Right cardiac atrium (tissue), 5 donors: ENCODE measurements around the gene GBA3. TPM values are rescaled to one million over a fixed set of nuclear protein-coding genes. Genes with fewer than 3 reads are reported as not detected.

Experiments used
- ATAC-seq, 2 donors: fragments of 200-7000 bp; cut with Tn5 transposase; one replicate each; pipeline versions ENCODE4 v1.8.0 to v1.9.1; 2020; ENCODE audit warnings: moderate library complexity in 2 of 2, mild to moderate bottlenecking in 1 of 2
- DNase-seq, 3 donors: peaks; one replicate each; pipeline ENCODE4 v3.0.0-alpha.2; 2020
- H3K27ac ChIP-seq: one replicate; pipeline ENCODE4 v1.5.1; 2013; ENCODE audit warnings: mild to moderate bottlenecking, low read length, control low read depth, moderate library complexity
- H3K27me3 ChIP-seq: one replicate; pipeline ENCODE4 v1.6.1; 2013; ENCODE audit not compliant: control insufficient read depth, insufficient read depth
- H3K4me1 ChIP-seq: one replicate; pipeline ENCODE4 v1.6.1; 2013; ENCODE audit warnings: low read length; ENCODE audit not compliant: control insufficient read depth, insufficient read depth
- H3K4me3 ChIP-seq: one replicate; pipeline ENCODE4 v1.5.1; 2013; ENCODE audit warnings: low read length, control low read depth
- H3K9me3 ChIP-seq: one replicate; pipeline ENCODE4 v1.6.1; 2013; ENCODE audit warnings: low read length; ENCODE audit not compliant: control insufficient read depth
- WGBS: extraction: QIAGEN DNeasy Blood & Tissue Kit; methylation state at CpG from one replicate; pipeline ENCODE4 v1.1.7; 2013; 5-methylcytosine and 5-hydroxymethylcytosine counted together
- intact Hi-C, 4 donors: fragments of 100-400 bp; cut with DNase I; formaldehyde crosslinking; loops; one replicate each; pipeline versions ENCODE4 v1.11.0 to v1.14.0; 2022 to 2023
- polyA plus RNA-seq: library from polyadenylated mRNA; stranded (reverse); fragments of 200-250 nt; gene quantifications from one replicate; pipeline ENCODE4 v1.2.3, GENCODE V29; 2013
- total RNA-seq, 4 donors: library from RNA; stranded (reverse); fragmentation: NEBNext Ultra II Directional; extraction: Animal tissue kit (Norgen Biotek cat#: 25700); gene quantifications; one replicate each; pipeline ENCODE4 v1.2.1, GENCODE V29; 2021
- donor health status: healthy with polysubstance abuse.
- donor health status: DM: no; HTN: yes; CAD: no.
- donor health status: DM: no; HTN: no; CAD: no.
- donor health status: DM: no; HTN: yes; CAD: no; lungs with severe emphysema.
- donor health status: DM: yes; HTN: yes; CAD: no.

GBA3 gene
- total and polyA plus RNA-seq, 5 donors = not detected

DNA sequence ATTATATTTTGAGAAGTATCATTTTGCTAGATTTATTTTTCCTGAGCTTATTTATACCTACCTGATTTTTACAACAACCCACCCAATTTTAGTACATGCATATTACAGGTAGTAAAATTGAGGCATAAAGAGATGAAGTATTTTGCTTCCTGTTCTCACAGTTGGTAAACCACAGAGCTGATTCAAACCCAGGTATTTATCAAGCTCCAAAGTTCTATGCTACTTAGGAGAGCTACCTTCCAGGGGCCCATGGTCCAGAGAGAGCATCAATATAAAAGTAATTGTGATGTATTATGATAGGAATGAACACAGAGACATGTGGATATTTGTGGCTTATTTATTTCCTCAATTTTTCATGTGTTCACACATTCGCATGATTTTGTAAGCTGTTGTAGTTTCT lies 20.2 kb upstream of the GBA3 start:
- intact Hi-C loops = no loop called here
- no peak for ATAC-seq
- WGBS = 84% methylated on average over 1 of the region's 1 CpG

DNA sequence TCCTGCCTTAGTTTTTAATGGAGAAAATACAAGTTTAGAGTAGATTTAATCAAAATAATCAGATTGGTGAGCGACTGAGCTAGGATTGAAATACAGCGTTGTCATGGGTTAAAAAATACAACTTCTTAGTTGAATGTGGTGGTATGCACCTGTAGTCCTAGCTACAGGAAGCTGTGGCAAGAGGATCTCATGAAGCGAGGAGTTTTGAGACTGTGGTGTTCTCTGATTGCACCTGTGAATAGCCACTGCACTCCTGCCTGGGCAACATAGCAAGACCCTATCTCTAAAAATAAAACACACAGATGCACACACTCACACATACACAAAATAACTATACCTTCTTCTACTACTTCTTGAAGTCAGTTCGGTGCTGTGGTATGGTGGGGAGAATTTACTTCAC lies 19.8 kb upstream of the GBA3 start:
- WGBS = 91% methylated on average over 4 of the region's 4 CpGs
- no peaks in the 10 kb centered on the region for H3K9me3 ChIP-seq
- H3K27me3 ChIP-seq = no peaks in the 10 kb centered on the region
- intact Hi-C loops = no loop called here
- no peak overlapping the region for H3K27ac ChIP-seq
- no peak overlapping the region for H3K4me3 ChIP-seq
- no peak for DNase-seq
- H3K4me1 ChIP-seq = no peaks in the 10 kb centered on the region
- no peak for ATAC-seq

More for the DNA sequence above, 20.2 kb upstream of the GBA3 start:
- Histone ChIP-seq H3K27ac (no peak overlapping the region), H3K9me3 (no peaks in the 10 kb centered on the region), H3K27me3 (no peaks in the 10 kb centered on the region), H3K4me3 (no peak overlapping the region), H3K4me1 (no peaks in the 10 kb centered on the region)
- DNase-seq = no peak

- H3K27me3 ChIP-seq = no peaks in the 10 kb centered on the region
- no peaks in the 10 kb centered on the region for H3K9me3 ChIP-seq
- no peak for ATAC-seq
- no peak overlapping the region for H3K4me3 ChIP-seq
- H3K27ac ChIP-seq = no peak overlapping the region
- 93% methylated on average over 1 of the region's 1 CpG for WGBS
- no peaks in the 10 kb centered on the region for H3K4me1 ChIP-seq
- intact Hi-C loops = no loop called here
- no peak for DNase-seq
Observed at GRCh38 chr4:22674700-22675099, 18.0 kb upstream of the GBA3 start.

GRCh38 chr4:22676063-22676462 lies 16.7 kb upstream of the GBA3 start:
- ATAC-seq (no peak), DNase-seq (no peak)
- H3K4me1 ChIP-seq = no peaks in the 10 kb centered on the region
- no peaks in the 10 kb centered on the region for H3K9me3 ChIP-seq
- H3K4me3 ChIP-seq = no peak overlapping the region
- WGBS = 98% methylated on average over 1 of the region's 1 CpG
- intact Hi-C loops = no loop called here
- H3K27me3 ChIP-seq = no peaks in the 10 kb centered on the region
- H3K27ac ChIP-seq = no peak overlapping the region

DNA sequence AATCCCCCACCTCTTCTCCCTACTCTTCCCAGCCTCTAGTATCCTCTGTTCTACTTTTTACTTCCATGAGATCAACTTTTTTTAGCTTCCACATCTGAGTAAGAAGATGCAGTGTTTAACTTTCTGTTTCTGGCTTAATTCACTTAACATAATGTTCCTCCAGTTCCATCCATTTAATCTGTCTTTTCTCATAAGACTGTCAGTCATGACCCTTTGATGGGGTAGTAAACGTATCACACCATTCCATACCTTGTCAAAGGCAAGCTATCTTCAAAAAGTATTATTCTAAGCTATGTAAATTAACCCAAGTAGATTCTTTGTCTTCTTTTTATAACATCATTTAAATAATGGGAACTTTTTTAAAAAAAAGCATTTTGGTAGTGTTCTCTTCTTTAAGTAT lies 15.0 kb upstream of the GBA3 start:
- H3K4me3 ChIP-seq = no peak overlapping the region
- no peaks in the 10 kb centered on the region for H3K27me3 ChIP-seq
- DNase-seq (no peak), ATAC-seq (no peak)
- intact Hi-C loops = no loop called here
- no peaks in the 10 kb centered on the region for H3K9me3 ChIP-seq
- no peak overlapping the region for H3K27ac ChIP-seq
- H3K4me1 ChIP-seq = no peaks in the 10 kb centered on the region
- WGBS = 56% methylated on average over 1 of the region's 1 CpG

- no peak overlapping the region for H3K27ac ChIP-seq
- H3K9me3 ChIP-seq = no peaks in the 10 kb centered on the region
- H3K4me1 ChIP-seq = no peaks in the 10 kb centered on the region
- 42% methylated on average over 3 of the region's 3 CpGs for WGBS
- intact Hi-C loops = no loop called here
- no peaks in the 10 kb centered on the region for H3K27me3 ChIP-seq
- ATAC-seq (peak; percentile 63 to 87), DNase-seq (no peak)
- no peak overlapping the region for H3K4me3 ChIP-seq
Observed at GRCh38 chr4:22678940-22679854, 13.5 kb upstream of the GBA3 start.

GRCh38 chr4:22680065-22680642 lies 12.6 kb upstream of the GBA3 start:
- H3K27ac ChIP-seq = no peak overlapping the region
- WGBS = 63% methylated on average over 4 of the region's 4 CpGs
- no peaks in the 10 kb centered on the region for H3K9me3 ChIP-seq
- H3K4me1 ChIP-seq = no peaks in the 10 kb centered on the region
- no peak overlapping the region for H3K4me3 ChIP-seq
- DNase-seq (no peak), ATAC-seq (no peak)
- H3K27me3 ChIP-seq = no peaks in the 10 kb centered on the region
- intact Hi-C loops = loop anchor here in 2 of 4 donors (10.0 kb wide), 2 partner anchors 165 to 885 kb away; partner anchors contain the start of gene ADGRA3 (in 1 of the 2)

DNA sequence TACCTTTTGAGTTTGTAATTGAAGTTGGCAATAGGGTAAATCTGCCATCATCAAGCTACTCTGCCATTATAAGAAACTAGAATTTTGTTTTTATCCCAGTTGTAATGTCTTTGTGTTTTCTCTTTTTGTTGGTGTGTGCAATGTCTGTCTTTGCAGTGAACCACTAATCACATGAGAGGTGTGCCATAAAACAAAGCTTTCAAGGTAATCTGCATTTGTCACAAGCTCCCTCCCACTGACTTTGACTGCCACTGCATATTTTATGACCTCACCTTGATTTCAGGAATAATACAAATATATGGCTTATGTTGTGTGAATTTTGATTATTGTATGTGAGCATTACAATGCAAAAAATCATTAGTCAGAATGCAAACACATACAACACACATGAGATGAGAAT lies 9.0 kb upstream of the GBA3 start:
- no peaks in the 10 kb centered on the region for H3K27me3 ChIP-seq
- intact Hi-C loops = loop anchor here in 2 of 4 donors (10.0 kb wide), 2 partner anchors 169 to 889 kb away; partner anchors contain the start of gene ADGRA3 (in 1 of the 2)
- no peaks in the 10 kb centered on the region for H3K9me3 ChIP-seq
- no peak overlapping the region for H3K27ac ChIP-seq
- no peak for ATAC-seq
- H3K4me3 ChIP-seq = no peak overlapping the region
- no peaks in the 10 kb centered on the region for H3K4me1 ChIP-seq
- DNase-seq = no peak

DNA sequence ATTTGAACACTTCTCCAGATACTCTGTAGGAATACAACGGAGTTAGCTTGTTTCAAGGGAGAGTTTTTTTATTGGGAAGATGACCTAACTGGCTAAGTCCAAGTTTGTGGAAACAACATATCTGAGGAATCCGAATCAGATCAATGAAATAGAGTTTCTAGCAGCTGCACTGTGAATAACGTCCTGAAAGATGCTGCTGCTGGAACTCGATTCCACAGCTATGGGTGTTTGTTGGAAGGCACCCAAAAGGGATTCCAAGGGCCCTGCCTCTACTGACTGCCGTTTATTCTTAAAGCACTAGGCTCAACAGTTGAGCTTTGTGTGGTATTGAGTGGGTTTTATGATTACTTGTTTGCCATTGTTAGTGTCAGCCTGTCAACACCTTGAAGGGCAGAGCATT lies 6.6 kb upstream of the GBA3 start:
- no peak for ATAC-seq
- H3K9me3 ChIP-seq = no peaks in the 10 kb centered on the region
- H3K4me1 ChIP-seq = no peaks in the 10 kb centered on the region
- WGBS = 26% methylated on average over 5 of the region's 5 CpGs
- no peaks in the 10 kb centered on the region for H3K27me3 ChIP-seq
- intact Hi-C loops = loop anchor here in 3 of 4 donors (5.0 to 10.0 kb wide), 3 partner anchors 171 to 891 kb away; partner anchors contain the start of gene ADGRA3 (in 1 of the 3)
- H3K4me3 ChIP-seq = no peak overlapping the region
- no peak for DNase-seq
- H3K27ac ChIP-seq = no peak overlapping the region

- H3K4me1 ChIP-seq = no peaks in the 10 kb centered on the region
- no peak for ATAC-seq
- no peaks in the 10 kb centered on the region for H3K9me3 ChIP-seq
- H3K27me3 ChIP-seq = no peaks in the 10 kb centered on the region
- 88% methylated on average over 3 of the region's 3 CpGs for whole genome bisulfite sequencing
- intact Hi-C loops = loop anchor here in 3 of 4 donors (5.0 to 10.0 kb wide), 3 partner anchors 173 to 893 kb away; partner anchors contain the start of gene ADGRA3 (in 1 of the 3)
- no peak for DNase-seq
- H3K27ac ChIP-seq = no peak overlapping the region
- no peak overlapping the region for H3K4me3 ChIP-seq
Observed at GRCh38 chr4:22688236-22688635, 4.5 kb upstream of the GBA3 start.

- intact Hi-C loops = loop anchor here in 3 of 4 donors (5.0 to 10.0 kb wide), 3 partner anchors 175 to 895 kb away; partner anchors contain the start of gene ADGRA3 (in 1 of the 3)
- WGBS = 81% methylated on average over 3 of the region's 3 CpGs
- H3K4me1 ChIP-seq = no peaks in the 10 kb centered on the region
- no peaks in the 10 kb centered on the region for H3K27me3 ChIP-seq
- ATAC-seq = no peak
- H3K9me3 ChIP-seq = no peaks in the 10 kb centered on the region
- DNase-seq = no peak
- no peak overlapping the region for H3K27ac ChIP-seq
- H3K4me3 ChIP-seq = no peak overlapping the region
Observed at GRCh38 chr4:22689428-22689827, 3.3 kb upstream of the GBA3 start.
